Fibroblast of lung (primary cell): ENCODE measurements around the gene SPPL3.

Experiments
- EZH2 ChIP-seq: IDR thresholded peaks from 2 replicates; pipeline ENCODE4 v1.5.1; 2012; ENCODE audit warnings: low read length, control low read depth, mild to moderate bottlenecking; ENCODE audit errors: missing control alignments
- TF ChIP-seq, protein P1 (sequence below), 2 donors: IDR thresholded peaks in 1 of 2; conservative IDR thresholded peaks in 1 of 2; 1 replicate in 1 of 2; 2 replicates in 1 of 2; pipeline ENCODE4 v1.5.1; 2011 to 2012; ENCODE audit warnings: low read length in 2 of 2, control low read depth in 1 of 2, inconsistent platforms in 1 of 2, low read depth in 1 of 2, mild to moderate bottlenecking in 1 of 2

DNA sequence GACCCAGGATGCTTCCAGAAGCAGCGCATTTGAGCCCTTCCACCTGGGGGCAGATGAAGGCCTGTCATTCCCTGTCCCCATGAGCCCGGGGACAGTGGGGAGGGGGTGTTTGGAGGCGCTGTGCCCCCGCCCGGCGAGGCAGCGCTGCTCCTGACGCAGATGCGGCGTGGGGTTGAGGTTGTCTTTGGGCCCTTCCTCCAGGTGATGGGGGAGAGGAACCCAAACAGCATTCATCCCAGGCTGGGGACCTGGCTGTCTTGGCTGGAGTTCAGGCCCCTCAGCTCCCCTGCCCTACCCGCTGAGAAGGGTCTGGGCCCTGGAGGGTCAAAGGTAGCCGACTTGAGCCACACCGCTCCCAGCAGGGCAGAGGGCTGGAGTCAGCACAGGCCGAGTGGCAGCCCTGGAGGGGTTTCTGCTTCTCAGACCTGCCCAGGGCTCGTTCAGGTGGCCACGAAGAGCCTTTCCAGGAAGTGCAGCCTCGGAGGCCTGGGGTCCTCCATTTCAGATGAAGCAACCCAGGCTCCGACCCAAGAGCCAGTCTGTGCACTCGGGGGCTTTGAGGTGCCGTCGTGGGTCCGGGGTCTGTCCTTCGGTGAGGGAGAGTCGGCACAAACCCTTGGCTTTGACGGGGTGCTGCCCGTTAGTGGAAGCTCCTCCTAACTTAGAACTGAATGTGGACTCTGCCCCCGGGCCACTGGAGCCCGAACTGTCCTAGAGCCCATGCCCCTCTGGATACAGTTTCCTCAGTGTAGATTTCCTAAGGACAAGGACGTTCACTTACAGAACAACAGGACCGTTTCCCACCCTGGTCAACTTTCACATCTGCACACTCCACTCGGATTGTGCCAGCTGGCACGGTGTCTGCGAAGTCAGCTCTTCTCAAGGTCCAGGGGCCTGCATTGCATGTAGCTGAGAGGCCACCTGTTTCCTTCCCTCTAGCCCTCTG, 162.4 kb downstream of the SPPL3 start:
- TF ChIP-seq, protein P1, sequence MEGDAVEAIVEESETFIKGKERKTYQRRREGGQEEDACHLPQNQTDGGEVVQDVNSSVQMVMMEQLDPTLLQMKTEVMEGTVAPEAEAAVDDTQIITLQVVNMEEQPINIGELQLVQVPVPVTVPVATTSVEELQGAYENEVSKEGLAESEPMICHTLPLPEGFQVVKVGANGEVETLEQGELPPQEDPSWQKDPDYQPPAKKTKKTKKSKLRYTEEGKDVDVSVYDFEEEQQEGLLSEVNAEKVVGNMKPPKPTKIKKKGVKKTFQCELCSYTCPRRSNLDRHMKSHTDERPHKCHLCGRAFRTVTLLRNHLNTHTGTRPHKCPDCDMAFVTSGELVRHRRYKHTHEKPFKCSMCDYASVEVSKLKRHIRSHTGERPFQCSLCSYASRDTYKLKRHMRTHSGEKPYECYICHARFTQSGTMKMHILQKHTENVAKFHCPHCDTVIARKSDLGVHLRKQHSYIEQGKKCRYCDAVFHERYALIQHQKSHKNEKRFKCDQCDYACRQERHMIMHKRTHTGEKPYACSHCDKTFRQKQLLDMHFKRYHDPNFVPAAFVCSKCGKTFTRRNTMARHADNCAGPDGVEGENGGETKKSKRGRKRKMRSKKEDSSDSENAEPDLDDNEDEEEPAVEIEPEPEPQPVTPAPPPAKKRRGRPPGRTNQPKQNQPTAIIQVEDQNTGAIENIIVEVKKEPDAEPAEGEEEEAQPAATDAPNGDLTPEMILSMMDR (conservative IDR thresholded peaks at IDR 0.05 in 1 of 2, IDR thresholded peaks at IDR 0.05 in 1 of 2; ENCODE audit: low read depth in 1 of 2, low read length in 2 of 2): no peak
- TF ChIP-seq EZH2: no peak
